ENCODE data around the gene CAMK2N1.

DNA sequence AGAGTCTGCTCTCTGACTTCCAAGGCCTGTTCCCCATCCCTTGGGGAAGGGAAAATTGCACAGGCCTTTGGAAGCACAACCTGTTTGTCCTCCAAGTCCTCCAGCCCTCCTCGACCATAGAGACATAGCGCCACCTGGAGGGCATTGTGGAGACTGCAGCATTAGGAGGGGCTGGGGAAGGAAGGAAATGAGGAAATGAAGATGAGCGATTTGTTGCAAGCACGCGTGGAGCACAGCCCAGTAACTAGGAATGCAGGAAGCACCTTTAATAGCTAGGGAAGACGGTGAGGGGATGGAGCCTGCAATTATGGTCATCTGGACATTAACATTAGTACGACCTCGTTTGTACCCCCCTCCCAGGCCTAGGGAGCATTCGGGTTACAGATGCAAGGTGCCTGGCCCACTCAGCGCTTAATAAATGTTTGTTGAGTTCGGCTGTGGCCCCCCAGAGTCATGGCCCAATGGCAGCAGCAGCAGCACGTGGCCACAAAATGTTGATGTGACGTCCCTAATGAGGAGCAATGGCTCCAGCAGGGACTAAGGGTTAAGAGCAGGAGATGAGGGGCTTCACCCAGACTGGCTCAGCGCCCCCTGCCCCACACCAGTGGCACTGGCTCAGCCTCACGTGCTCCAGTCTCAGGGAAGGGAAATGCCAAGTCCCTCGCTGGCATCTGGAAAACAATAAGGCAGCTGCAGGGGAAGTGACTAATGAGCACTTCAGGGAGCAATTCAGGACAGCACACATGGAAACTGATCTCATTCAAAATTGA is 8.0 kb upstream of the CAMK2N1 start:
- TF ChIP-seq, protein P1, sequence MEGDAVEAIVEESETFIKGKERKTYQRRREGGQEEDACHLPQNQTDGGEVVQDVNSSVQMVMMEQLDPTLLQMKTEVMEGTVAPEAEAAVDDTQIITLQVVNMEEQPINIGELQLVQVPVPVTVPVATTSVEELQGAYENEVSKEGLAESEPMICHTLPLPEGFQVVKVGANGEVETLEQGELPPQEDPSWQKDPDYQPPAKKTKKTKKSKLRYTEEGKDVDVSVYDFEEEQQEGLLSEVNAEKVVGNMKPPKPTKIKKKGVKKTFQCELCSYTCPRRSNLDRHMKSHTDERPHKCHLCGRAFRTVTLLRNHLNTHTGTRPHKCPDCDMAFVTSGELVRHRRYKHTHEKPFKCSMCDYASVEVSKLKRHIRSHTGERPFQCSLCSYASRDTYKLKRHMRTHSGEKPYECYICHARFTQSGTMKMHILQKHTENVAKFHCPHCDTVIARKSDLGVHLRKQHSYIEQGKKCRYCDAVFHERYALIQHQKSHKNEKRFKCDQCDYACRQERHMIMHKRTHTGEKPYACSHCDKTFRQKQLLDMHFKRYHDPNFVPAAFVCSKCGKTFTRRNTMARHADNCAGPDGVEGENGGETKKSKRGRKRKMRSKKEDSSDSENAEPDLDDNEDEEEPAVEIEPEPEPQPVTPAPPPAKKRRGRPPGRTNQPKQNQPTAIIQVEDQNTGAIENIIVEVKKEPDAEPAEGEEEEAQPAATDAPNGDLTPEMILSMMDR (IDR thresholded peaks at IDR 0.05; ENCODE audit: low read length): peak; percentile 97
- TF ChIP-seq EZH2 (IDR thresholded peaks at IDR 0.05; ENCODE audit: borderline replicate concordance, low read length): no peak

All from OCI-LY1 (cell line).